ENCODE results near the gene RCCD1.

RCCD1 gene

DNA sequence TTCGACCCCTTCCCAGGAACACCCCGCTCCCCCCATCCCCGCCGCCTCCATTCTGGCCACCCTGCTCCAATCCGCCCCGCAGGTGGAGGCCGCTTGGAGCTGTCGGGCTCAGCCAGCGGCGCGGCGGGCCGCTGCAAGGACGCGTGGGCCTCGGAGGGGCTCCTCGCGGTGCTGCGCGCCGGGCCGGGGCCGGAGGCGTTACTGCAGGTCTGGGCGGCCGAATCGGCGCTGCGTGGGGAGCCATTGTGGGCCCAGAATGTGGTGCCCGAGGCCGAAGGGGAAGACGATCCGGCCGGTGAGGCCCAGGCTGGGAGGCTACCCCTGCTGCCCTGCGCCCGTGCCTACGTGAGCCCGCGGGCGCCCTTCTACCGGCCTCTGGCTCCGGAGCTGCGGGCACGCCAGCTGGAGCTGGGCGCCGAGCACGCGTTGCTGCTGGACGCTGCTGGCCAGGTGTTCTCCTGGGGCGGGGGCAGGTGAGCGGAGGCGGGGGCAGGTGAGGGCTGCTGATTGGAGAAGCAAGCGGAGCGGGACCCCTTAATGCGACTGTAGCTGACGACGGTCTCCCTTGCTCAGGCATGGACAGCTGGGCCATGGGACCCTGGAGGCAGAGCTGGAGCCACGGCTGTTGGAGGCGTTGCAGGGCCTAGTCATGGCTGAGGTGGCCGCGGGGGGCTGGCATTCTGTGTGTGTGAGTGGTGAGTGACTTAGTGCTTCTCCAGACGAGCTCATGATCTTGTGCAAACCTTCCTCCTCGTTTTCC is 2.5 kb downstream of the RCCD1 start:
- POLR2A ChIA-PET = interaction anchor here (0.8 to 7.8 kb wide), 11 partner anchors 9 to 314 kb away, joined by 3 to 179 read pairs (median 6); partner anchors contain the start of genes HDDC3, PRC1 and UNC45A
- TF ChIP-seq ZFP69B (tag by site-specific recombination; IDR thresholded peaks at IDR 0.05) (no peak), ZNF202 (tag by site-specific recombination; IDR thresholded peaks at IDR 0.05; ENCODE audit: borderline replicate concordance) (no peak), SCRT2 (tag by site-specific recombination; IDR thresholded peaks at IDR 0.05) (no peak), ZNF223 (tag by site-specific recombination; IDR thresholded peaks at IDR 0.05) (no peak), ZNF433 (tag by site-specific recombination; IDR thresholded peaks at IDR 0.05; ENCODE audit: low read depth) (no peak)
- TF ChIP-seq, protein P1, sequence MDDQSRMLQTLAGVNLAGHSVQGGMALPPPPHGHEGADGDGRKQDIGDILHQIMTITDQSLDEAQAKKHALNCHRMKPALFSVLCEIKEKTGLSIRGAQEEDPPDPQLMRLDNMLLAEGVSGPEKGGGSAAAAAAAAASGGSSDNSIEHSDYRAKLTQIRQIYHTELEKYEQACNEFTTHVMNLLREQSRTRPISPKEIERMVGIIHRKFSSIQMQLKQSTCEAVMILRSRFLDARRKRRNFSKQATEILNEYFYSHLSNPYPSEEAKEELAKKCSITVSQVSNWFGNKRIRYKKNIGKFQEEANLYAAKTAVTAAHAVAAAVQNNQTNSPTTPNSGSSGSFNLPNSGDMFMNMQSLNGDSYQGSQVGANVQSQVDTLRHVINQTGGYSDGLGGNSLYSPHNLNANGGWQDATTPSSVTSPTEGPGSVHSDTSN (CRISPR knock-in tag; IDR thresholded peaks at IDR 0.05) = 0 out of 2 replicates have a peak, but pooled peaks have one; percentile 67
- H3K4me1 ChIP-seq (ENCODE audit: control insufficient read depth, insufficient read depth, low read length) = no peaks in the 10 kb centered on the region; the same call in 1 of the 2 replicates
- H3K9me3 ChIP-seq (ENCODE audit: control insufficient read depth, insufficient read depth, low read depth, low read length) = no peaks in the 10 kb centered on the region
- H3K27ac ChIP-seq (ENCODE audit: extremely low read depth, low read depth, low read length) = peak overlapping the region; percentile 88
- H3K4me3 ChIP-seq (ENCODE audit: low read depth, low read length) = peak overlapping the region; percentile 59
- CTCF ChIA-PET = interaction anchor here (0.5 to 11.9 kb wide), 34 partner anchors 10 to 1069 kb away, joined by 3 to 163 read pairs (median 5); partner anchors contain the start of genes HDDC3, UNC45A and VPS33B
- H3K36me3 ChIP-seq (ENCODE audit: control insufficient read depth in 2 of 2, insufficient read depth in 1 of 2, low read length in 2 of 2) = peaks cover 14 to 65% of the 10 kb centered on the region in 2 experiments; a peak in 2 of 3 replicates

- CTCF ChIA-PET = interaction anchor here (0.5 to 11.9 kb wide), 14 partner anchors 9 to 315 kb away, joined by 3 to 163 read pairs (median 18); partner anchors contain the start of genes HDDC3, UNC45A and VPS33B
- H3K27ac ChIP-seq (ENCODE audit: extremely low read depth, low read depth, low read length) = peak overlapping the region; percentile 77; the same call in 1 of the 2 replicates
- POLR2A ChIA-PET = interaction anchor here (0.8 to 7.8 kb wide), 6 partner anchors 9 to 75 kb away, joined by 3 to 179 read pairs (median 6); partner anchors contain the start of genes HDDC3, PRC1 and UNC45A
Observed at GRCh38 chr15:90957791-90958190, 3.1 kb downstream of the RCCD1 start.

DNA sequence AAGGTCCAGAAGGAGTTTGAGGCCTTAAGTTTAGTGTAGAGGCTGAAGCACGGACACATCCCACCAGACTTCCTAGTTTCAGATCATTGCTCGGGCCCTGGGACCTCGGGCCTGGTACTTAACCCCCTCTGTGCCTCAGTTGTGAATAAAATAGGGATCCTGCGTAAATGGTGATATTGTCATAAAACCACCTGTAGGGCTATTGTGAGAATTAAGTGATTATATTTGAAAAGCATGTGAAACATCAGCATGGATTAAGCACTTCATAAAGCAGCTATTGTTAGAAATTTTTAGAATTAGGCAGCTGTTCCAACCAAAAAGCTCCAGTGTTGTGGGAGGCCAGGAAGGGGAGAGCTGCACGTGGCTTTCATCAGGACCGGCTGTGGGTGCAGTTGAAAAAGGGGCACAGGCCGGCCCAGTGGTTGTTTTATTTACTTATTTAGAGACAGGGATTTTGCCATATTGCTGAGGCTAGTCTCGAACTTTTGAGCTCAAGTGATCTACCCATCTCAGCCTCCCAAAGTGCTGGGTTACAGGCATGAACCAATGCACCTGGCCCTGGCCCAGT is 4.4 kb downstream of the RCCD1 start:
- CTCF ChIA-PET = interaction anchor here (0.6 to 11.9 kb wide), 3 partner anchors 24 to 1122 kb away, joined by 3 to 163 read pairs (median 3); partner anchors contain the start of genes HDDC3 and UNC45A
- no peaks in the 10 kb centered on the region; the same call in 1 of the 2 replicates for H3K4me1 ChIP-seq (ENCODE audit: control insufficient read depth, insufficient read depth, low read length)
- peaks cover 27 to 64% of the 10 kb centered on the region in 2 experiments for H3K36me3 ChIP-seq (ENCODE audit: control insufficient read depth in 2 of 2, insufficient read depth in 1 of 2, low read length in 2 of 2)
- TF ChIP-seq ZNF529 (tag by site-specific recombination; IDR thresholded peaks at IDR 0.05; ENCODE audit: insufficient replicate concordance) = no peak
- no peak for TF ChIP-seq KLF10 (tag by site-specific recombination; IDR thresholded peaks at IDR 0.05)
- peak; percentile 52 for TF ChIP-seq SCRT2 (tag by site-specific recombination; IDR thresholded peaks at IDR 0.05)
- no peak for TF ChIP-seq ZBTB7A (tag by site-specific recombination; IDR thresholded peaks at IDR 0.05; ENCODE audit: low read depth)
- H3K9me3 ChIP-seq (ENCODE audit: control insufficient read depth, insufficient read depth, low read depth, low read length) = no peaks in the 10 kb centered on the region
- POLR2A ChIA-PET = interaction anchor here (0.6 to 7.8 kb wide), 3 partner anchors 10 to 25 kb away, joined by 3 to 179 read pairs (median 4); partner anchors contain the start of genes HDDC3 and UNC45A
- H3K4me3 ChIP-seq (ENCODE audit: low read depth, low read length) = no peak overlapping the region
- no peak overlapping the region for H3K27ac ChIP-seq (ENCODE audit: extremely low read depth, low read depth, low read length)

More at GRCh38 chr15:90957791-90958190, 3.1 kb downstream of the RCCD1 start:
- Histone ChIP-seq H3K4me3 (ENCODE audit: low read depth, low read length) (no peak overlapping the region), H3K9me3 (ENCODE audit: control insufficient read depth, insufficient read depth, low read depth, low read length) (no peaks in the 10 kb centered on the region), H3K36me3 (ENCODE audit: control insufficient read depth in 2 of 2, insufficient read depth in 1 of 2, low read length in 2 of 2) (peaks cover 19 to 65% of the 10 kb centered on the region in 2 experiments), H3K4me1 (ENCODE audit: control insufficient read depth, insufficient read depth, low read length) (no peaks in the 10 kb centered on the region; the same call in 1 of the 2 replicates)
- 0 out of 2 replicates have a peak, but pooled peaks have one; percentile 29 for TF ChIP-seq EGR2 (tag by site-specific recombination; IDR thresholded peaks at IDR 0.05; ENCODE audit: low read depth)
- TF ChIP-seq ZNF398 (tag by site-specific recombination; IDR thresholded peaks at IDR 0.05) = no peak

Data from HEK293 (cell line).